CD4-positive, alpha-beta T cell treated with Interleukin-6 at 100 ng/mL for 8 hours (primary cell): ENCODE measurements around the gene TMEM243.

Source experiments
- DNase-seq: peaks from one replicate; pipeline ENCODE4 v3.0.0-alpha.2; 2020; ENCODE audit warnings: mixed read lengths, low spot score

TMEM243 gene

DNA sequence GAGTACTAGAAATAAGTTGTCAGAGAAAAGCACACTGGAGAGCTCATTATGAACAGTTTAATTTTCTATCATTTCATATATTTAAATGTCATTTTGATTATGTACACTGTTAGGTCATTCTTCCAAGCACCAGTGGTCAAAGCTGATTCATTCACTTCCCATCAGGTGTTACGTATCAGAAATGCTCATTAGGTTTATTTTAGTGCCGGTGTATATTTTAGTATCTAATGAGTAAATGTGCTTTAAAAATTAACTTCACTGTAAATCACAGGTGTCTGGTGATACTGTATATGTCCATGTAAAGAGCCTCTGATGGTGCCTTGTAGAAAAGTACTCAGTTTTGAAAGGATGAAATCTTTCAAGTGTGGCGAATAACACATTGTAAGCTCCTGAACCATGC is 63.7 kb downstream of the TMEM243 start:
- DNase-seq, result no peak

DNA sequence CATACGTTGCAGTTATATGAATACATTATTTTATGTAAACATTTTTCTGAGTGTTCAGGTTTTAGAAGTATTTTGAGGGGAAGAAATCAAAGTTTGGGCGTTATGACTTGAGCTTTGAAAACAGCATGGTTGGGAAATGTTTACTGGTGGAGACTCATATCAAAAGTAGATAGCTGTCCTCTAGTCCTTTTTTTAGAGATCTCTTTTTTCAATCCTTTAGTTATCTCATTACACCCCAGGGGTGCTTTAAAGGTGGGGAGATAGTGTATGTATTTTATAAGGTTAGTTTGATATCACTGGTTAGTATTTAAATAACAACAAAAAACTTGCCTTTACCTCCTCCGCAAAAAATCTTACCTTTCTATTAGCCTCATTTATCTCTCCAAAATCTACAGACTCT is 65.0 kb downstream of the TMEM243 start:
- DNase-seq, result no peak

GRCh38 chr7:87154166-87154565 is 65.4 kb downstream of the TMEM243 start:
- no peak for DNase-seq

GRCh38 chr7:87152897-87153641 is 66.5 kb downstream of the TMEM243 start:
- DNase-seq, result peak; percentile 1

- DNase-seq, result peak; percentile 79
These were observed 67.2 kb downstream of the TMEM243 start, which contains the start of gene DMTF1 for GRCh38 chr7:87152112-87152896. Gene DMTF1, plus strand, starts transcription at chr7:87152453. Its CDS starts 12,489 bp downstream, at chr7:87164942.

DNA sequence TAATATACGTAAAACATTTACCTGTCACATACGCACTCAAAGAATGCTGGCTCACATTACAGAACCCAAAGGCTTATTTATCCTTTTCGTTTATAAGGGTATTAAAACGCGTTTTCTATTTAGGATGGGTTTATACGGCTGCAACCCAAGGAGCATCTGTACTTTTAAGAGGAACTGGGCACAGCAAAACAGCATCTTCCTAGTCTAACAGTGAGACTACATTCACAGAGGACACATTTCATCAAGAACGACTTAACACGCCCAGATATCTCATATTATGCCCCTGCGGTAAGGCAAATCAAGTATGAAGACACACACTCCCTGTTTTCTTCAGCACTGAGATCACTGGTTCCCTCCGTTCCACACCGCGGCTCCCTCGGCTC is 67.8 kb downstream of the TMEM243 start:
- DNase-seq, result no peak

DNA sequence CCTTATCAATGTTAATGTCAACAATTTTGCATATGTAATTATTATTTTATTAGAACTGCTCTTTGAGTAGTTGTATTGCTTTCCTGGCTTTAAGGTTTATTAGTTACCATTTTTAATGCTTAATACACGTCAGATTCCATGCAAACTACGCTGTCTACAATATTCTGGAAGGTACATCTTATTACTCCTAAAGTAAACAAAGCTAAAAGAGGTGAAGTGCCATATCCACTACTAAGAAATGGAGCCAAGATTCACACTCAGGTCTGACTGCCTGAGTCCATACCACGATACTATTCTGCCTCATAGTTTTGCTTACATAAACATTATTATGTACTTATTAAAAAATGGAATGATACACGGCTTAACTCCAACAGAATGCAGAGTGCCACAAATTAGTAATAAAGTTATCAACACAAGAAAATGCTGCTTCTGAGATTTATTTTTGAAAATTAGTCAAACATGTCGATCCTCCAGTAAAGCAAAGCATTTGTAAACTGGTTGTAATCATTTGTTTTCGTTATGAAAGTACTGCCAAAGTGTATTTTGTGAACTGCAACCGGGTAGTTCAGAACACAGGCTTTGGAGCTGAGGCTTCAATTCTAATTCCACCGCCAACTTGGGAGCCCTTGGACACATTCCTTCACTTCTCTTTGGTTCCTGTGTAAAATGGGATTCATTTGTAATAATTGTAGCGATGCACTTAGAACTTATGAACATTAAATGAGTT is 68.4 kb downstream of the TMEM243 start:
- DNase-seq, result no peak

- DNase-seq, result no peak
These were observed 71.1 kb downstream of the TMEM243 start for GRCh38 chr7:87148332-87148955.

DNA sequence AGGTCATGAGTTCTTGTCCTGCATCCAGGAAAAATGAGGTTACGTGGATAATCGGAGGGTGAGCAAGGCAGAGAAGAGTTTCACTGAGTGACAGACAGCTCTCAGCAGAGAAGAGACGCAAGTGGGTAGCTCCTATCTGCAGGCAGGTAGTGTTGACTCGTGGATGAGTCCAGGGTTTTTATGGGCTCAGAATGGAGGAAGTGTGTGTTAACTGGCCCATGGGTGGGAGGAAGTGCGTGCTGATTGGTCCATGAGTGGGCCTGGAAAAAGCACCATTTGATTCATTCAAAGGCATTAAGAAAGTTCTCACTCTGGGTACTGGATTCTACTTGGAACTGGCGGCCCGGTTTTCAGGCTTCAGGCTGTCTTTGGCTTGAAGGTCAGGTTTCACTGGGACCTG is 72.0 kb downstream of the TMEM243 start:
- DNase-seq, result no peak

- no peak for DNase-seq
These were observed 72.7 kb downstream of the TMEM243 start for GRCh38 chr7:87146740-87147386.
